DND-41 (cell line): Measurements from ENCODE around the gene PTPN7.

ENCODE experiments used
- CTCF ChIP-seq: IDR thresholded peaks from 2 replicates; pipeline ENCODE4 v1.5.1; 2012; ENCODE audit warnings: borderline replicate concordance, low read length, moderate library complexity, mild to moderate bottlenecking; ENCODE audit not compliant: poor library complexity, severe bottlenecking; ENCODE audit errors: extremely low read depth
- EZH2 ChIP-seq: IDR thresholded peaks from 3 replicates; pipeline ENCODE4 v1.6.1; 2012; ENCODE audit warnings: borderline replicate concordance, low read depth, mild to moderate bottlenecking, moderate library complexity, low read length, inconsistent platforms; ENCODE audit not compliant: severe bottlenecking

GRCh38 chr1:202207292-202207691 lies 46.9 kb upstream of the PTPN7 start:
- TF ChIP-seq EZH2 (no peak), CTCF (peak; percentile 30)
